DMS53 (cell line): ENCODE results near the gene TTC9B.
"Not testable (repeated sequence)": the region's sequence is repeated elsewhere in the genome, so short reads cannot be mapped to it uniquely, and the experiment has no call there.

ENCODE experiments used
- DNase-seq: peaks from one replicate; lab custom pipeline; 2025; lab: John Stamatoyannopoulos, UW

TTC9B gene

DNA sequence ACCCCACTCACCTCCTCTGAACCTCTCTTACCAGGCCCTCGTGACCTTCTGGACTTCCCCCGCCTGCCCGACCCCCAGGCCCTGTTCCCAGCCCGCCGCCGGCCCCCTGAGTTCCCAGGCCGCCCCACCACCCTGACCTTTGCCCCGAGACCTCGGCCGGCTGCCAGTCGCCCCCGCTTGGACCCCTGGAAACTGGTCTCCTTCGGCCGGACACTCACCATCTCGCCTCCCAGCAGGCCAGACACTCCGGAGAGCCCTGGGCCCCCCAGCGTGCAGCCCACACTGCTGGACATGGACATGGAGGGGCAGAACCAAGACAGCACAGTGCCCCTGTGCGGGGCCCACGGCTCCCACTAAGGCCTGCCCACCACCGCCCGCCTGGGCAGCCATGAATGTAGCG, 3.2 kb downstream of the TTC9B start:
- DNase-seq, result no peak

DNA sequence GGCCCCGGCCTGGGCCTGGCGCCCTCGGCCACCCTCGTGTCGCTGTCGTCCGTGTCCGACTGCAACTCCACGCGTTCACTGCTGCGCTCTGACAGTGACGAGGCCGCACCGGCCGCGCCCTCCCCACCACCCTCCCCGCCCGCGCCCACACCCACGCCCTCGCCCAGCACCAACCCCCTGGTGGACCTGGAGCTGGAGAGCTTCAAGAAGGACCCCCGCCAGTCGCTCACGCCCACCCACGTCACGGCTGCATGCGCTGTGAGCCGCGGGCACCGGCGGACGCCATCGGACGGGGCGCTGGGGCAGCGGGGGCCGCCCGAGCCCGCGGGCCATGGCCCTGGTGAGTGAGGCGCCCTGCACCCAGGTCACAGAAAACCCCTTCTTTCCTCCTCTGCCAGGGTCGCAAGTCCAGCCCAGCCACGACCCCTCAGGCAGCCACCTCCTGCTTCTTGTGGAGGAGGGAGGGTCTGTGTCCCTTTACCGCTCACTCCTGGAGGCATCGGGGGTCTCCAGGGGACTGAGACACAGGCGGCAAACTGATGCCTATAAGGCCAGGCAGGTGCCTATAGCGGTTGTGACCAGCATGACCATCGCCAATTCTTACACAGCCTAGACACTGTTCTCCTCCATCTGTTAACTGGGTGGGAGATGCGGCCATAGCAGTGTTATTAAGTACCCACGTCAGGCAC, 4.2 kb downstream of the TTC9B start:
- DNase-seq, result no peak

GRCh38 chr19:40213251-40213829, 4.8 kb downstream of the TTC9B start:
- DNase-seq, result no peak

DNA sequence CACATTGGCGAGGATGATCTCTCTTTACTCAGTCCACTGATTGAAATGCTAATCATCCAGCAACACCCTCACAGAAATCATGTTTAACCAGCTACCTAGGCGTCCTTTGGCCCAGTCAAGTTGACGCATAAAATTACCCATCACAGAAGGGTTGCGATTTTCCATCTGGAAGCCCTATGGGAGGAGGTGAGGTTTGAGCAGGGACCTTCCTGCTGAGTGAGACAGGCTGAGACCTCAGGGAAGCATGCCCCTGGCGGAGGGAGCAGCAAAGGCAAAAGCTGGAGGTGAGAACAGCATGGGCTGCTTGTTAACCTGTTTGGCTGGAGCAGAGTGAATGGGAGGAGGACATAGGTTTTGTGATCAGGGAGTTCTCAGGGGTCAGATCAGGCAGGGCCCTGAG, 7.3 kb downstream of the TTC9B start:
- peak; percentile 22 for DNase-seq

GRCh38 chr19:40208602-40209001, 9.6 kb downstream of the TTC9B start:
- no peak for DNase-seq

GRCh38 chr19:40205760-40206159, 12.4 kb downstream of the TTC9B start:
- no peak for DNase-seq

DNA sequence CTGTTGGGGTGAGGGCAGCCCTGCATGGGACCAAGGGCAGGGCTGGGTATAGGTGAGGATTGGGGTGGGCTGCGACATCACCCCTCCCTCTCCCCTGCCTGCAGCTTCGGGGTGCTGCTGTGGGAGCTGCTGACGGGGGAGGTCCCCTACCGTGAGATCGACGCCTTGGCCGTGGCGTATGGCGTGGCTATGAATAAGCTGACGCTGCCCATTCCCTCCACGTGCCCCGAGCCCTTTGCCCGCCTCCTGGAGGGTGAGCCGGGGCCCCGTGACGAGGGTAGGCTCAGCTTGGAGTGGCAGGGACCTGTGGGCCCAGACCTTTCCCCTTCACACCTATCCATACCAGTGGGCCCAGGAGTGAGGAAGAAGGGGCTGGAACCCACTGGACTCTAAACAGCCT, 13.8 kb downstream of the TTC9B start:
- DNase-seq, result no peak

GRCh38 chr19:40200341-40201099, 17.7 kb downstream of the TTC9B start:
- no peak for DNase-seq

DNA sequence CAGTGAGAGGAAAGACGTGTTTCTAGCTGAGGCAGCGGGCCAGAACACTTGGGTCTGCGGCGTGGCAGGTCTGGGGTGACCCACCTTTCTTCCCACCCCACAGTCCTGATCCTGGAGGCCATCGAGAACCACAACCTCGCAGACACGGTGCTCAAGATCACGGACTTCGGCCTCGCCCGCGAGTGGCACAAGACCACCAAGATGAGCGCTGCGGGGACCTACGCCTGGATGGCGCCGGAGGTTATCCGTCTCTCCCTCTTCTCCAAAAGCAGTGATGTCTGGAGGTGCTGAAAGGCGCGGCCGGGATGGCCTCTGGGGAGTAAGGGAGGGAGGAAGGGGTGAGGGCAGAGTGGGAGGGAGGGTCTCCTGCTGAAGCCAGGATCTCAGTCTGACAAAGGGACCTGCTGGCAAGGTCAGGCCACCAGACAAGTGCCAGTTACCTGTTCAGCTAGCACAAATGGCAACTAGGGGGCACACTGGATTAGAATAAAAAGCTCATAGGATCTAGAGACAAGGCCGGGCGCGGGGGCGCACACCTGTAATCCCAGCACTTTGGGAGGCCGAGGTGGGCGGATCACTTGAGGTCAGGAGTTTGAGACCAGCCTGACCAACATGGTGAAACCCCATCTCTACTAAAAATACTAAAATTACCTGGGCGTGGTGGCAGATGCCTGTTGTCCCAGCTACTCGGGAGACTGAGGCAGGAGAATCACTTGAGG, 19.8 kb downstream of the TTC9B start:
- DNase-seq, result no peak

- no peak for DNase-seq
Measured at GRCh38 chr19:40193587-40193849, 24.7 kb downstream of the TTC9B start.

DNA sequence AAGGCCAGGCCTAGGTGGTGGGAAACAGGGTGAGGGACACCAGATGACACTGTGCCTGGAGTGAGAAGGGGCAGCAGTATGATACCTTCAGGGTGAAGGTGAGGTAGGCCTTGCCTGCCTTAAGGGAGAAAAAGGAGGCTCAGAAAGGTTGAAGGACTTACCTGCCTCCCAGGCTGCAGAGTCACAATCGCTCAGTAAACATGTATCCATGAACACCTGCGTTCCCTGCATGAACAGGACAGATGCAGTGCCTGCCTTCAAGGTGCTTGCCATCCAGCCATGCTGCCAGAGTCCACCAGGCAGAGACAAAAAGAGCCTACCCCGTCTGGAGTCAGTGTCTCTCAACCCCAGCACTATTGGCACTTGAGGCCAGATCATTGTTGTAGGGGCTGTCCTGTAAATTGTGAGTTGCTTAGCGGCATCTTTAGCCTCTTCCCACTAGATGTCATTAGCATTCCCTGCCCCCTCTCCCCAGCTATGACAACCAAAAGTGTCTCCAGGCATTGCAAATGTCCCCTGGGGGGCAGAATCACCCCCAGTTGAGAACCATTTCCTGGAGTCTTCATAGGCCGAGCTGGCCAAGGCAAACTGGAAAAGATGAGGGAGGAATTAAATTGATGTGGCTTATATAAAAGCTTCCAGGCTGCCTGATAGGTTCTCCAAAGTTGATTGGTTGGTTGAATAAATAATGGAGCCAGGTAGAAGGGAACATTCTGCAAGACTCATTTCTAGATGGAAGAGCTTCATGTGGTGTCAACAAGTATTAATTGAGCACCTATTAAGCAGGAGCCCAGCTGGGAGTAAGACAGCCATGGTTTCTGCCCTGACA, 25.2 kb downstream of the TTC9B start:
- no peak for DNase-seq

DNA sequence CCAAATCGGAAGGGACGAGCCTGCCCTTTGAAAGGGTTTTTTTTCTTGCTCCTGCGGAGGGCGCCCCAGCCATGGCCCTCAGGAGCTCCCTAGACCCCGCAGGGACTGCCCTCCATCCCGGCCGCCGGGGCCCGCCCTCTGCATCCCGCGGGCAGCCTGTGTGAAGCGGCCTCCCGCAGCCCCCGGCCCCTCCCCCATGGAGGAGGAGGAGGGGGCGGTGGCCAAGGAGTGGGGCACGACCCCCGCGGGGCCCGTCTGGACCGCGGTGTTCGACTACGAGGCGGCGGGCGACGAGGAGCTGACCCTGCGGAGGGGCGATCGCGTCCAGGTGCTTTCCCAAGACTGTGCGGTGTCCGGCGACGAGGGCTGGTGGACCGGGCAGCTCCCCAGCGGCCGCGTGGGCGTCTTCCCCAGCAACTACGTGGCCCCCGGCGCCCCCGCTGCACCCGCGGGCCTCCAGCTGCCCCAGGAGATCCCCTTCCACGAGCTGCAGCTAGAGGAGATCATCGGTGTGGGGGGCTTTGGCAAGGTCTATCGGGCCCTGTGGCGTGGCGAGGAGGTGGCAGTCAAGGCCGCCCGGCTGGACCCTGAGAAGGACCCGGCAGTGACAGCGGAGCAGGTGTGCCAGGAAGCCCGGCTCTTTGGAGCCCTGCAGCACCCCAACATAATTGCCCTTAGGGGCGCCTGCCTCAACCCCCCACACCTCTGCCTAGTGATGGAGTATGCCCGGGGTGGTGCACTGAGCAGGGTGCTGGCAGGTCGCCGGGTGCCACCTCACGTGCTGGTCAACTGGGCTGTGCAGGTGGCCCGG, 26.1 kb downstream of the TTC9B start:
- DNase-seq, result peak; percentile 72

- DNase-seq, result peak; percentile 90
Measured at GRCh38 chr19:40190891-40191835, 27.0 kb downstream of the TTC9B start, which contains the start of gene MAP3K10. TSS of gene MAP3K10 (plus strand) at chr19:40191426. CDS start at chr19:40192032, 606 bp downstream.

GRCh38 chr19:40184273-40184672, 33.9 kb downstream of the TTC9B start:
- no peak for DNase-seq

- peak; percentile 69 for DNase-seq
Measured at GRCh38 chr19:40178756-40179155, 39.4 kb downstream of the TTC9B start.

GRCh38 chr19:40177286-40178070, 40.7 kb downstream of the TTC9B start:
- DNase-seq, result peak; percentile 31

DNA sequence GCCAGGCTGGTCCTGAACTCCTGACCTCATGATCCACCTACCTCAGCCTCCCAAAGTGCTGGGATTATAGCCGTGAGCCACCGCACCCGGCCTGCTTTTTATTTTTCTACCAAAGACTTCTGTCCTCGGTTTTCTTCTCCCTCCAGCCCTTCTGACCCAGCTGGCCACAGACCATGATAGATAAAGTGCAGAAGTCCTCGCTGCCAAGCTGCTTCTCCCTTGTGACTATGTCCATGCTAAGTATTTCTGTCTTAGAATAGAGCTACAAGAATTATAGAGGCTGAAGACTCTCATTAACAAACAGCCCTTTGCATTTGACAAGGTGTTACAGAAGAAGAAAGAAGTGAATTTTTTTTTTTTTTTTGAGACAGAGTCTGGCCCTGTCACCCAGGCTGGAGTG, 42.4 kb downstream of the TTC9B start:
- no peak for DNase-seq

DNA sequence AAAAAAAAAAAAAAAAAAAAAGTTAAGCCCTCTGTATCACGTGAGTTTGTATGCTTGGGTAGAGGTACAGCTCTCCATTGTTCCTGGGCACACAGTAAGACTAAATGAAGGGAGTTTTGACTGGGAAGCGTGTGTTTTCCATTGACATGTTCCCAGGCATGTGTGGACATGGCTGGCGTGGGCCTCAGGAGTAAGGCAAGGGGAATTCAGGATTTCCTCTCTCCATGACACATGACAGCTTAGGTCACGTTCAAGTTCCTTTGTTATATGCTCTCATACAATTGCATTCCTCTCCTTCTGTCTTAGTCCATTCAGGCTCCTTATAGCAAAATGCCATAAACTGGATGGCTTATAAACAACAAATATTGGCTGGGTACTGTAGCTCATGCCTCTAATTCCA, 44.1 kb downstream of the TTC9B start:
- DNase-seq, result no peak

GRCh38 chr19:40171293-40171692, 46.9 kb downstream of the TTC9B start:
- DNase-seq, result not testable (repeated sequence)
